Esophagus (tissue), 2 donors: ENCODE measurements around the gene RSPO1. TPM values are rescaled to one million over a fixed set of nuclear protein-coding genes. Genes with fewer than 3 reads are reported as not detected.

ENCODE experiments used
- H3K27ac ChIP-seq, 2 donors: one replicate each; pipeline ENCODE4 v1.5.1; 2013; ENCODE audit warnings: low read depth in 2 of 2, mild to moderate bottlenecking in 2 of 2, inconsistent platforms in 1 of 2, low read length in 1 of 2, moderate library complexity in 1 of 2
- H3K27me3 ChIP-seq, 2 donors: one replicate each; pipeline ENCODE4 v1.6.1; 2013; ENCODE audit warnings: low read length in 2 of 2, control low read depth in 1 of 2, mild to moderate bottlenecking in 1 of 2; ENCODE audit not compliant: insufficient read depth in 2 of 2, control insufficient read depth in 1 of 2
- H3K36me3 ChIP-seq, 2 donors: one replicate each; pipeline ENCODE4 v1.6.1; 2013; ENCODE audit warnings: low read length in 1 of 2; ENCODE audit not compliant: control insufficient read depth in 2 of 2, insufficient read depth in 2 of 2
- H3K4me1 ChIP-seq, 2 donors: one replicate each; pipeline ENCODE4 v1.6.1; 2013; ENCODE audit warnings: low read length in 1 of 2; ENCODE audit not compliant: control insufficient read depth in 2 of 2, insufficient read depth in 2 of 2
- H3K4me3 ChIP-seq, 2 donors: one replicate each; pipeline ENCODE4 v1.5.1; 2013; ENCODE audit warnings: low read length in 2 of 2, mild to moderate bottlenecking in 2 of 2, low read depth in 1 of 2, moderate library complexity in 1 of 2
- H3K9me3 ChIP-seq, 2 donors: one replicate each; pipeline ENCODE4 v1.6.1; 2013; ENCODE audit warnings: mild to moderate bottlenecking in 2 of 2, low read depth in 1 of 2, low read length in 1 of 2, moderate library complexity in 1 of 2; ENCODE audit not compliant: control insufficient read depth in 2 of 2, insufficient read depth in 1 of 2
- WGBS, 2 donors: extraction: QIAGEN DNeasy Blood & Tissue Kit; methylation state at CpG; one replicate each; pipeline ENCODE4 v1.1.7; 2013; 5-methylcytosine and 5-hydroxymethylcytosine counted together
- polyA plus RNA-seq, 2 donors: library from polyadenylated mRNA; stranded (reverse); fragments of 200-250 nt; gene quantifications; one replicate each; pipeline ENCODE4 v1.2.3, GENCODE V29; 2013
- donor health status: healthy with polysubstance abuse.
- donor health status: Bipolar disorder and iron deficiency.

RSPO1 gene
- polyA plus RNA-seq, 2 donors: 0.33 to 0.87 TPM

DNA sequence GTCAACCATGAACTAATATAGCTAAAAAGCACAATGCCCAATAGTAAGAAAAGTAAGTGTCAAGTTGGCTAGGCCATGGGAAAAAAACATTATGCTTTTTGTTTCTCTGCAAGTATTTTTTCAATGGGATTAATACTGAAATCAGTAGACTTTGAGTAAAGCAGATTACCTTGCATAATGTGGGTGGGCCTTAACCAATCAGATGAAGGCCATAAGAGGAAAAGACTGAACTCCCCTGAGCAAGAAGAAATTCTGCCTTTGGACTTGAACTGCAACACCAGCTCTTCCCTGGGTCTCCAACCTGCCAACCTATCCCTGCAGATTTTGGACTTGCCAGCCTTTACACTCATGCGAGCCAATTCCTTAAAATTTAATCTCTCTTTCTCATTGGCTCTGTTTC, 6.4 kb upstream of the RSPO1 start:
- peaks cover 0 to 16% of the 10 kb centered on the region in 2 donors for H3K9me3 ChIP-seq
- peaks cover 0 to 4% of the 10 kb centered on the region in 2 donors for H3K27me3 ChIP-seq
- no peak overlapping the region for H3K4me3 ChIP-seq
- H3K36me3 ChIP-seq: no peaks in the 10 kb centered on the region
- no peaks in the 10 kb centered on the region for H3K4me1 ChIP-seq
- H3K27ac ChIP-seq: no peak overlapping the region
- WGBS, 2 donors: 91 to 92% methylated on average over 1 of the region's 1 CpG

DNA sequence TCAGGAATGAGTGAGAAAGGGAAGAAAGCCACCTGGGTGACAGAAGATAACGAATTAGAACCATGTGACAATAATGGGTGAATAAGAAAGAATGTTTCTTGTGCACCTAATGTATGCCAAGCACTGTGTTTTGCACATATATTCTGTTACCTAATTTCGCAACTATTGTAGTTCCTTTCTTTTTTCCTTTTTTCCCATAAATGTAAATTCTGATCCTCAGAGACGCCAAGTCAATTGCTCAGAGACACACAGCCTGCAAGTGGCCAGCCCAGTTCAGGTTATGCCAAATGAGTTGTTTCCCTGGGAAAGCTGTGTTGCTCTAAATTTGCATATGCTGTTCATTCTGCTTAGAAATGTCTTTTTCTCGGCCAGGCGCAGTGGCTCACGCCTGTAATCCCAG, 1.7 kb upstream of the RSPO1 start:
- Histone ChIP-seq H3K4me3 (no peak overlapping the region), H3K4me1 (peaks cover 0 to 5% of the 10 kb centered on the region in 2 donors), H3K27me3 (peaks cover 0 to 29% of the 10 kb centered on the region in 2 donors), H3K36me3 (no peaks in the 10 kb centered on the region), H3K9me3 (peaks cover 0 to 3% of the 10 kb centered on the region in 2 donors), H3K27ac (no peak overlapping the region)
- 66 to 73% methylated on average over 6 of the region's 6 CpGs for WGBS, 2 donors

DNA sequence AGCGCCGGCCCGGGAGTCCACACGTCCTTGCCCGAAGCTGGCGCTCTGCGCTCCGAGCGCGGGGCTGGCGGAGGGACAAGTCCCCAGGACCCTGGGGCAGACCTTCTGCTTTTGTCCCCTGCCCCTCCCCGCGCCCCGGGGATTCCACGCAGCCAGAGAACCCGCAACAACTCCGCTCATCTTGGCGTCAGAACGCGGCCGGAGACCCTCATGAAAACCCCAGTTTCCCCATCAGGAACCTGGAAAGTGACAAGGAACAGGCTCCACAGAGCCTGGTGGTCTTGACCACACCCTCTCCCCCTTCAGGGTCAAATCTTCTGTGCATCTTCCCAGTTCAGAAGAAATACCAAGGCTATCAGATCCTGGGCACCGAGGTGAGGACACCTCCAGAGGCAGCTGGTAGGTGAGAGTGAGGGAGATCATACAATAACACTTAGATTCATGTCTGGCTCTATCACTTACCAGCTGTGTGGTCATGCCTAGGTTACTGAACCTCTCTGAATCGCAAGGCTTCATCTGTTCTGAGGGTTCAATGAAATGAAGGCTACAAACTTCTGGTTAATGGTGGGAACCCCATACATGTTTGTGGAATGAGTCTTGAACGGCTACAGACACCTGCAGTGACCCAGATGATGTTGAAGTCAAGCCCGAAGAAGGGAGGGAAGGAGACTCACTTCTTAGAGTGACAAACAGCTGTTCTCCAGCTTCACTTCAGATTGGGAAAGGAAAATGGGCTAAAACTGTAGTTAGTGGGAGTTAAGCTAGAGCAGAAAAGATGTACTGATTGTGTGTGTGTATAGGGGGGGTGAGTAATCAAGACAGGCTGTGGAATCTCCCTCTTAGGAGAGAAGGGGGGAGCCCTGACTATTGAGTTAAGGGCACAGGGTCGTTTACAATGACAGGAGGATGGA, 555 bp upstream of the RSPO1 start:
- Histone ChIP-seq H3K36me3 (no peaks in the 10 kb centered on the region), H3K27me3 (peaks cover 4 to 33% of the 10 kb centered on the region in 2 donors), H3K9me3 (no peaks in the 10 kb centered on the region), H3K4me1 (peaks cover 0 to 5% of the 10 kb centered on the region in 2 donors), H3K4me3 (peak overlapping the region in 1 of 2 donors; percentile 34), H3K27ac (no peak overlapping the region)
- WGBS, 2 donors: 10% methylated on average over 21 to 26 of the region's 26 CpGs

DNA sequence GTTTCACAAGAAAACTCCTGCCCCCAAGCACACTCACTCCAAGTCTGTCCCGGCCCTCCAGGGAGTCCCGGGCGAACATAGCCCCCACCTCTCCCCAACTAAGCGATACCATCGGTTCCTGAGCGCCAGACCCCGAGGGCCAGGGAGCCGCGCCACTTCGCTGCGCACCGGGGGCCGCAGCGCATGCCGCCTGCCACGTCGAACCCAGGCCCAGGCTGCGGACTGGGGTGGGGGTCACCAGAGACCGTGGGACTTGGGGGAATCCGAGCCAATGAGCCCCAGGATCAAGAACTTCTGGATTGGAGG, 801 bp downstream of the RSPO1 start:
- WGBS, 2 donors: 3 to 4% methylated on average over 20 of the region's 20 CpGs
- Histone ChIP-seq H3K4me3 (peak overlapping the region in 1 of 2 donors; percentile 34), H3K27ac (no peak overlapping the region), H3K4me1 (peaks cover 0 to 5% of the 10 kb centered on the region in 2 donors), H3K9me3 (no peaks in the 10 kb centered on the region), H3K36me3 (no peaks in the 10 kb centered on the region), H3K27me3 (peaks cover 4 to 33% of the 10 kb centered on the region in 2 donors)

DNA sequence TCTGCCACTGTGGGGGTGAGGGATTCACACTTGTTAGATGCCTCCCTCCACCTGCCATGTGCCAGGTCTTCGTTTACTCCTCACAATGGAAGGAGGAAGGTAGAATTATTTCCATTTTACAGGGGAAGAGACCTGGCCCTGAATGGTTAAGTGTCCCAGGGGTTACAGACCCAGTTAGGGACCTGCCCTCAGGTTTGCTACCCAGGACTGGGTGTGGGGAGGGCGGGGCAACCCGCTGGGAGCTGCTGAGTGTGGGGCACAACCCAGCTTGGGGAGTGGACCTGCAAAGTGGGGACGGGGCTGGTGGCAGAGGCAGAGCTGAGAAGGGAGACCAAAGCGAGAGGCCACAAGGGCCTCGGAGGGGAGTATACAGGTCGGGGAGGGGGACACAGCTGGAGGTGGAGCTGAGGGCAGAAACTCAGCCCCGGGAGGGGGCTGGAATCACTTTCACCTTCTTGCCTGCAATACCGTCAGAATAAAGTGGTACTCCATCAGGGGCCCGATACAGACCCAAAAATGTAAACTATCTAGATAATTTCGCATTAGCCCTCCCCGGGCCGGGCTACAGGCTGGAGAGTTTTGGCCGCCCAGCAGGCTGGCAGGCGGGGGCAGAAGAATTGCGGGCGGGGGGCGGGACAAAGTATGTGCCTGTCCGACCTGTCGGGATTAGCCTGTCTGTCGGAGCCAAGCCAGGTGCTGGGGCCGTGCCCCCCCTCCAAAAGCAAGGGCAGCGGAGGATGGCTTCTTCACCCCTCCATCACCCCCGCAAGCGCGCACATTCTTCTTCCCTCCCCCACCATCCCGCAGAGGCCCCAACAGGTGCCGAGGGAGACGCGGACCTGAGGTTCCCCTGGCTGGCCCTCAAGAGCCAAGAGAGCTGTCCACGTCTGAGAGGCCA, 1.4 kb downstream of the RSPO1 start:
- Histone ChIP-seq H3K27ac (no peak overlapping the region), H3K9me3 (no peaks in the 10 kb centered on the region), H3K27me3 (peaks cover 4 to 33% of the 10 kb centered on the region in 2 donors), H3K4me1 (peaks cover 0 to 5% of the 10 kb centered on the region in 2 donors), H3K4me3 (no peak overlapping the region), H3K36me3 (no peaks in the 10 kb centered on the region)
- 5 to 7% methylated on average over 31 of the region's 31 CpGs for WGBS, 2 donors

DNA sequence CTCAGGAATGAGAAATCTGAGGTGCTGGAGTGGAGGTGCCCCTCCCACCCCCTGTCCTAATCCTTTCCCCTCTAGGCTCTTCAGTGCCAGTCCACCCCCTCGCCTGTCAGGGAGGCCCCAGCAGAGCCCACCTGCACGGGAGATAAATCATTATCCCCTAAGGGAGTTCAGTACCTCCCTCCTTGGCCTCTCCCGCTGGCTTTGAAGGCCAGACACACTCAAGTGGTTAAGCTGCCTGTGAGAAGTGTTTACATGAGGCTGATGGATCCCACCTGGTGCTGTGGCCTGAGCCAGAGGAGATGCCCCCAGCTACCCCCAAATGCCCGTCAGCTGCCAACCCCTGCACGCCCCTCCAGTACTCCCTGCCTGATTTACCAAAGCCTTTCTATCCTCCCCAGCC, 3.7 kb downstream of the RSPO1 start:
- no peaks in the 10 kb centered on the region for H3K9me3 ChIP-seq

DNA sequence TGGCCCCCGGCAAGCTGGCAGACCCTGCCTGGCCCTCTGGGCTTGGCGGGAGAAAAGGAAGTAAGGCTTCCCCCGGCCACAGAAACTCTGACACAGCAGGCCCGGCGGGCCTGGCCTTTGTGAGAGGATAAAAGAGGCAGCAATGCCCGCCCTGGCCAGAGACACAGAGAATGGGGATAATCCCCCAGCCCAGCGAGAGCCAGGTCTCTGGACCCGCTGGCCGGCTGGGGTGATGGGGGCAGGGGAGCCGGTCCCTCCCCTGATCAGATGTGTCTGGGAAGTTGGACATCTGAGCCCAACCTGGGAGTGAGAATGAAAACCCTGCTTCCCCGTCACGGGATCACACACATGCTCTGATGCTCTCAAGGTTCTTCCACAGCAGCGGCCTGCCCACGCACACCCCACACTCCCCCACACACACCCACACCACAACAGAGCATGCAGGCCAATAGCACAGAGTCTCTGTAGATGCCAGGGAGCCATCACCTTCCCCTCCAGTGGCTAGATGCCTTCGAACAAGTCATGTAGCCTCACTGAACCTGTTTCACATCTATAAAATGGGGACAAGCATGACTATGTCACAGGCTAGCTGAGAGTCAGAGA, 4.2 kb downstream of the RSPO1 start:
- H3K27ac ChIP-seq: no peak overlapping the region
- 32 to 37% methylated on average over 15 of the region's 15 CpGs for WGBS, 2 donors
- peaks cover 4 to 25% of the 10 kb centered on the region in 2 donors for H3K27me3 ChIP-seq
- no peaks in the 10 kb centered on the region for H3K9me3 ChIP-seq
- H3K4me1 ChIP-seq: peaks cover 0 to 5% of the 10 kb centered on the region in 2 donors
- H3K4me3 ChIP-seq: no peak overlapping the region
- no peaks in the 10 kb centered on the region for H3K36me3 ChIP-seq

More for the DNA sequence above, 3.7 kb downstream of the RSPO1 start:
- Histone ChIP-seq H3K27me3 (peaks cover 4 to 29% of the 10 kb centered on the region in 2 donors), H3K4me1 (peaks cover 0 to 5% of the 10 kb centered on the region in 2 donors), H3K4me3 (no peak overlapping the region), H3K27ac (no peak overlapping the region), H3K36me3 (no peaks in the 10 kb centered on the region)
- WGBS, 2 donors: 18 to 29% methylated on average over 5 of the region's 5 CpGs

DNA sequence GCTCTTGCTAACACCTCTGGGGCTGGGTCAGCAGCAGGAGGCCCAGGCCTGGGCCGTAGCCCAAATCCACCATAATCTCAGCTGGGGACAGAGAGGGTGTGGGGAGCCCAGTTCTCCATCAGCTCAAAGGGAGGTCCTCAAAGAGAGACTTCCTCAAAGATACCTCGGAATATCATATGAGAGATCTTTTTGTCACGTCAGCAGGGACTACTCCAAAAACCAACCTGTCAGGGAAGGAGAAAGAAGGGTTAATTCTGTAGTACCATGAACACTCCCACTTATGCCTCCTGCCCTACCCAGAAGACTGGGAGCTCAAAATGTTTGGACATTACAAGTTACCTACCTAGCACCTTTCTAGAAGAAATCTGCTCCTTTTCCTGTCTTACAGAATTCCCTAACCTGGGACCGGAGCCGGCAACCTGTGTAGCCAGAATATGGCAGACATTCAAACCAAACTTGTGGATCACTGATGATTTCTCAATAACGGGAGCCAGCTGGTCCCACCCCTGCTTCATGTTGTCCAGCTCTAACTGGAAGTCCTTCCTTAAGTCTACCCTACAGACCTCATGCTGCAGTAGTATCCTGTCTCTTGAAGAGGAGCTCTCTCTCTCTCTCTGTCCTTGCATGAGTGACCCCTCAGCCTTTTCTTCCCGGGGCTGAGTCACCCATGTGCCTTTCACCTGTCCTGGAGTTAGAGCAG, 4.8 kb downstream of the RSPO1 start:
- Histone ChIP-seq H3K27me3 (peaks cover 4 to 22% of the 10 kb centered on the region in 2 donors), H3K4me3 (no peak overlapping the region), H3K27ac (no peak overlapping the region), H3K4me1 (peaks cover 0 to 3% of the 10 kb centered on the region in 2 donors), H3K36me3 (no peaks in the 10 kb centered on the region), H3K9me3 (no peaks in the 10 kb centered on the region)
- 46 to 52% methylated on average over 7 of the region's 7 CpGs for WGBS, 2 donors

DNA sequence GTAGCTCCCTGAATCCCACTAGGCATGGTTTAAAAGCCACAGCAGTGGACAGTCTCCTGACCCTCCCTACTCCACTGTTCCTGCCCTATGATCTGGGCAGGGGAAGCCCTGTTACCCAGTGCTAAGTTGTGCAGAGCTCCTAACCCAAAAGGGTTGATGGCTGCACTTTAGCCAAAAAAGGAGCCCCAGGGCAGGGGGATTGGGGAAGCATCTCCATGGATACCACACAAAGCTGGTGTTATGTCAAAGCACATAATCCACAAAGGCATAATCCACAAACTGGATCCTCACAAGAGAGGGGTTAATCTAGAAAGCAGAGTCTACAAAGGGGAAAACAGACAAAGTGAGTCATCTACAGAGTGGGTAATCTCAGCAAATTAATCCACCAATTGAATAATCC, 5.7 kb downstream of the RSPO1 start:
- Histone ChIP-seq H3K9me3 (no peaks in the 10 kb centered on the region), H3K4me1 (no peaks in the 10 kb centered on the region), H3K27me3 (peaks cover 4 to 13% of the 10 kb centered on the region in 2 donors), H3K4me3 (no peak overlapping the region), H3K36me3 (no peaks in the 10 kb centered on the region), H3K27ac (no peak overlapping the region)
